GM23248 (cell line): ENCODE measurements around the gene IL31RA.

Experiments
- EZH2 ChIP-seq: fragments of 200-600 bp; sonication (generic); IDR thresholded peaks from 2 replicates; pipeline ENCODE4 v1.6.1; 2018; ENCODE audit warnings: antibody characterized with exemption, mild to moderate bottlenecking; ENCODE audit not compliant: insufficient read depth, poor library complexity, severe bottlenecking
- EZH2phosphoT487 ChIP-seq: fragments of 200-600 bp; sonication (generic); IDR thresholded peaks from 2 replicates; pipeline ENCODE4 v1.6.1; 2018; ENCODE audit warnings: antibody characterized with exemption, moderate library complexity, mild to moderate bottlenecking, low read depth; ENCODE audit not compliant: insufficient read depth

GRCh38 chr5:55923865-55924500, 72.8 kb downstream of the IL31RA start:
- no peak for TF ChIP-seq EZH2
- TF ChIP-seq EZH2phosphoT487, result no peak
